ENCODE measurements around the gene ZNF582.
"Not testable (repeated sequence)": the region's sequence is repeated elsewhere in the genome, so short reads cannot be mapped to it uniquely, and the experiment has no call there.

The ZNF582 gene

GRCh38 chr19:56350416-56351045, 42.8 kb downstream of the ZNF582 start:
- peak in 4 of 5 experiments; percentile 8 to 47 (median 16) for DNase-seq

- peak in 1 of 5 experiments; percentile 35 for DNase-seq
Measured at GRCh38 chr19:56348289-56348877, 45.0 kb downstream of the ZNF582 start.

GRCh38 chr19:56347163-56347778, 46.1 kb downstream of the ZNF582 start:
- DNase-seq, result no peak

GRCh38 chr19:56341948-56342347, 51.4 kb downstream of the ZNF582 start:
- no peak for DNase-seq

- DNase-seq, result not testable (repeated sequence)
Measured at GRCh38 chr19:56339031-56339430, 54.3 kb downstream of the ZNF582 start.

- not testable (repeated sequence) for DNase-seq
Measured at GRCh38 chr19:56337077-56337476, 56.3 kb downstream of the ZNF582 start.

- not testable (repeated sequence) for DNase-seq
Measured at GRCh38 chr19:56335371-56335770, 58.0 kb downstream of the ZNF582 start.

- peak in 3 of 5 experiments; percentile 6 to 55 (median 10) for DNase-seq
Measured at GRCh38 chr19:56333506-56333905, 59.8 kb downstream of the ZNF582 start.

Measured in T-helper 2 cell (primary cell).